HL-60 (cell line): Measurements from ENCODE around the gene MAP7D1.

Source experiments
- DNase-seq, 2 experiments: peaks; one replicate each; pipeline ENCODE4 v3.0.0-alpha.2; 2010 to 2020; ENCODE audit warnings: low read depth in 1 of 2, low spot score in 1 of 2
- H3K27ac ChIP-seq: fragments of 250-450 bp; sonication (Bioruptor Pico); replicated peaks from 2 replicates; pipeline ENCODE4 v1.5.1; 2020; ENCODE audit warnings: mild to moderate bottlenecking, moderate library complexity
- H3K27me3 ChIP-seq: fragments of 250-450 bp; sonication (Bioruptor Pico); 2 replicates; pipeline ENCODE4 v1.5.1; 2021; ENCODE audit warnings: mild to moderate bottlenecking, moderate library complexity; ENCODE audit not compliant: insufficient read depth, poor library complexity, severe bottlenecking
- H3K4me3 ChIP-seq: replicated peaks from 2 replicates; pipeline ENCODE4 v1.5.1; 2011; ENCODE audit warnings: mild to moderate bottlenecking, control low read depth, low read length; ENCODE audit not compliant: insufficient read depth
- CTCF ChIP-seq: IDR thresholded peaks from one replicate; pipeline ENCODE4 v1.5.1; 2011; ENCODE audit warnings: low read length, control low read depth, inconsistent platforms; ENCODE audit not compliant: insufficient read depth
- GABPA ChIP-seq: IDR thresholded peaks from 2 replicates; pipeline ENCODE4 v1.6.1; 2012; ENCODE audit warnings: low read depth
- POLR2AphosphoS5 ChIP-seq: IDR thresholded peaks from 2 replicates; pipeline ENCODE4 v1.6.1; 2012; ENCODE audit warnings: low read depth
- SPI1 ChIP-seq: IDR thresholded peaks from 2 replicates; pipeline ENCODE4 v1.6.1; 2012; ENCODE audit warnings: low read depth, mild to moderate bottlenecking, borderline replicate concordance
- TF ChIP-seq, protein P1 (sequence below): IDR thresholded peaks from 2 replicates; pipeline ENCODE4 v1.6.1; 2012; ENCODE audit warnings: low read depth; ENCODE audit not compliant: insufficient replicate concordance

The MAP7D1 gene

GRCh38 chr1:36203027-36203553 is 47.1 kb downstream of the MAP7D1 start:
- Histone ChIP-seq H3K4me3 (no peak overlapping the region), H3K27me3 (no peaks in the 10 kb centered on the region), H3K27ac (peak overlapping the region; percentile 34)
- no peak for DNase-seq
- TF ChIP-seq SPI1 (no peak), CTCF (no peak), GABPA (no peak), POLR2AphosphoS5 (no peak)
- TF ChIP-seq, protein P1, sequence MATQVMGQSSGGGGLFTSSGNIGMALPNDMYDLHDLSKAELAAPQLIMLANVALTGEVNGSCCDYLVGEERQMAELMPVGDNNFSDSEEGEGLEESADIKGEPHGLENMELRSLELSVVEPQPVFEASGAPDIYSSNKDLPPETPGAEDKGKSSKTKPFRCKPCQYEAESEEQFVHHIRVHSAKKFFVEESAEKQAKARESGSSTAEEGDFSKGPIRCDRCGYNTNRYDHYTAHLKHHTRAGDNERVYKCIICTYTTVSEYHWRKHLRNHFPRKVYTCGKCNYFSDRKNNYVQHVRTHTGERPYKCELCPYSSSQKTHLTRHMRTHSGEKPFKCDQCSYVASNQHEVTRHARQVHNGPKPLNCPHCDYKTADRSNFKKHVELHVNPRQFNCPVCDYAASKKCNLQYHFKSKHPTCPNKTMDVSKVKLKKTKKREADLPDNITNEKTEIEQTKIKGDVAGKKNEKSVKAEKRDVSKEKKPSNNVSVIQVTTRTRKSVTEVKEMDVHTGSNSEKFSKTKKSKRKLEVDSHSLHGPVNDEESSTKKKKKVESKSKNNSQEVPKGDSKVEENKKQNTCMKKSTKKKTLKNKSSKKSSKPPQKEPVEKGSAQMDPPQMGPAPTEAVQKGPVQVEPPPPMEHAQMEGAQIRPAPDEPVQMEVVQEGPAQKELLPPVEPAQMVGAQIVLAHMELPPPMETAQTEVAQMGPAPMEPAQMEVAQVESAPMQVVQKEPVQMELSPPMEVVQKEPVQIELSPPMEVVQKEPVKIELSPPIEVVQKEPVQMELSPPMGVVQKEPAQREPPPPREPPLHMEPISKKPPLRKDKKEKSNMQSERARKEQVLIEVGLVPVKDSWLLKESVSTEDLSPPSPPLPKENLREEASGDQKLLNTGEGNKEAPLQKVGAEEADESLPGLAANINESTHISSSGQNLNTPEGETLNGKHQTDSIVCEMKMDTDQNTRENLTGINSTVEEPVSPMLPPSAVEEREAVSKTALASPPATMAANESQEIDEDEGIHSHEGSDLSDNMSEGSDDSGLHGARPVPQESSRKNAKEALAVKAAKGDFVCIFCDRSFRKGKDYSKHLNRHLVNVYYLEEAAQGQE = no peak

DNA sequence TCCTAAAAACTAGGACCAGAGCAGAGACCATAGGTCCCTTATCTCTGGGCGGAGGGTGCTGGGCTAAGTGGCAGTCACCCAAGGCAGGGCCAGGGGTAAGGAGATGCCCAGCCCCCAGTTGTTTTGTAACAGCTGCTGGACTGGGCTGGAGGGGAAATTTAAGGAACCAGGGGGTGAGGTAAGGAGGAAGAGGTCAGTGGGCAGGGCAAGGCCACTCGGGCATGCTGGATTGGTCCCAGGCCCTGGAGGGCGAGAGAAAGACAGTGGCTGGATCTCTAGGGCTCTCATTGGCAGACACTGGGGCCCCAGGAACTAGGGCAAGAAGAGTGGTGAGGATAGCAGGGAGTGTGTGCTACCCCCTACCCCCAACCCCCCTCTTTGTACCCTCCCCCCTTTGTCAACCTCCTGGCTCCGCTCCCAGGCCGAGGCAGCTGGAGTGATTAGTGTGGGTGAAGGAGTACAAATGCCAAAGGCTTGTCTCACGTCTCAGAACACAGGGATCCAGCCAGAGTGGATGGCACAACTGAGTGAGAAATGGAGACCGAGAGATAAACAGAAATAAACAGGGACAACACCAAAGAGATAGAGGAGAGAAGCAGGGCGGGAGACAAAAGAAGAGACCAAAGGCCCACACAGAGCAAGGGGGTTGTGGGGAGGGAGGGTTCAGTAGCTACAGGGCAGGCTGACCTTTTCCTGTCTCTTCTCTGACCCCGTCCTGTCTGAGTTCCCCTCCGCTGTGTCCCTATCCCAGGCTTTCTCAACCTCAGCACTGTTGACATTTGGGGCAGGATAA is 47.8 kb downstream of the MAP7D1 start:
- Histone ChIP-seq H3K4me3 (no peak overlapping the region), H3K27ac (peak overlapping the region; percentile 34), H3K27me3 (no peaks in the 10 kb centered on the region)
- peak in 1 of 2 experiments; percentile 66 for DNase-seq
- TF ChIP-seq CTCF (no peak), SPI1 (peak; percentile 21; the same call in 1 of the 2 replicates)

DNA sequence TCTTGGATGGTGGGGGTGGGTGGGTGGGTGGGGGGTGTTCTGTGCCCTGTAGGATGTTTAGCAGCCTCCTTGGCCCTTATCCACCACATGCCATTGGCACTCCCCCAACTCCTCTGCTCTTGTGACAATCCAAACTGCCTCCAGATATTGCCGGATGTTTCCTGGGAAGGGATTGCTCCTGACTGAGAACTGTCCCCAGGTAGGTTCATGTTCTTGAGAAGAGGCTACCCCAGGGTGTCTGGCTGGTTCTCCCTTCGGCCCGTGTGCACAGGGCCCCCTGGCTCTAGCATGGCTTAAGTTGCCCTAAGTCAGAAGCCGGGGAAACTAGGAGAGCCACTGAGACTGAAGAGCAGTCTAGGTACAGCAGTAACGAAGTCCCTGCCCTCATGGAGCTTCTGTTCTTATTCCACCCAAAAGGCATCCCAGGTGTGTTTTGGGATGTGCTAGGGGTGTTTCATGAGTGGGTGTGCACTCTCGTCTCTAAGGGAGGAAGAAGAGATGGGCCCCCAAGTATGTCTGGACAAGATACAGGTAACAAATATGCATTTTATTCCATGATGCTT is 48.5 kb downstream of the MAP7D1 start:
- no peaks in the 10 kb centered on the region for H3K27me3 ChIP-seq
- no peak overlapping the region for H3K27ac ChIP-seq
- no peak overlapping the region for H3K4me3 ChIP-seq
- DNase-seq = no peak
- TF ChIP-seq POLR2AphosphoS5 (no peak), SPI1 (no peak), GABPA (no peak), CTCF (no peak)
- TF ChIP-seq, protein P1 = no peak
